Measurements from ENCODE around the gene PRC1. TPM values are rescaled to one million over a fixed set of nuclear protein-coding genes. Genes with fewer than 3 reads are reported as not detected.
"Not testable (repeated sequence)": the region's sequence is repeated elsewhere in the genome, so short reads cannot be mapped to it uniquely, and the experiment has no call there.

PRC1 gene
- polyA plus RNA-seq, 3 donors: 60.8 to 92.6 (median 92.0) TPM

DNA sequence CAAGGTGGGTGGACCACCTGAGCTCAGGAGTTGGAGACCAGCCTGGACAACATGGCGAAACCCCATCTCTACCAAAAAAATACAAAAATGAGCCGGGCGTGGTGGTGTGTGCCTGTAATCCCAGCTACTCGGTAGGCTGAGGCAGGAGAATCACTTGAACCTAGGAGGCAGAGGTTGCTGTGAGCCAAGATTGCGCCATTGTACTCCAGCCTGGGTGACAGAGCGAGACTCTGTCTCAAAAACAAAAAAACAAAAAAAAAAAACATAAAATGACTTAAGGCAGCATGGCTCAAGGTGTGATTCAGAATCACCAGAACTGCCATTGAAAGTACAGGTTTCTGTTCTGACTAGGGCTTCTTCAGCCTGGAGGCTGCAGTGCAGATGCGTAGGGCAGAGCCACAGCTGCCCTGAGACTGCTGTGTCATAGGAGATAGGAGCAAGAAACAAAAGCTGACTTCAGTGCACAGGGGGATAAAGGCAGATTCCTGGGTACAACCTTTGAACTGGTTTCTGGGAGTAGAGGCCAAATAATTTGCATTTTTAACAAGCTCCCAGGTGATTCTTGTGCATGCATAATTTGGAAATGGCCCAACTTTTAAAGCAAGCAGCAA is 71.5 kb downstream of the PRC1 start:
- DNase-seq (ENCODE audit: extremely low read depth in 1 of 11, low read depth in 9 of 11, low spot score in 4 of 11): not testable (repeated sequence)

DNA sequence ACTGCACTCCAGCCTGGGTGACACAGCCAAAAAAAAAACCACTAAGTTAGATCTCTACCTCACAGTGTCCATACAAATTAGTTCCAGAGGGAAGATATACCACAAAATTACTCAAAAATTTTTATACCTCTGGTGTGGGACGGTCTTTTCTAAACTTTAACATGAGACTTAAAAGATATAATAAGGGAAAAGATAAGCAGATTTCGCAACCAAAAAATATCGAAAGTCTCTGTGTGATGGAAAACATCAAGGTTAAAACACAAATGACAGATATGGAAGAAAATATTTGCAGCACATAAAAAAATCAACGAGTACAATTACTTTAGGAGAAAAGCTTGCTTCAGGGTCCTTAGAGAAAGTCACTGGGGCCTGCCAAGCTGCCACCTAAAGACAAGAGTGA is 72.4 kb downstream of the PRC1 start:
- DNase-seq (ENCODE audit: extremely low read depth in 1 of 11, low read depth in 9 of 11, low spot score in 4 of 11): no peak

DNA sequence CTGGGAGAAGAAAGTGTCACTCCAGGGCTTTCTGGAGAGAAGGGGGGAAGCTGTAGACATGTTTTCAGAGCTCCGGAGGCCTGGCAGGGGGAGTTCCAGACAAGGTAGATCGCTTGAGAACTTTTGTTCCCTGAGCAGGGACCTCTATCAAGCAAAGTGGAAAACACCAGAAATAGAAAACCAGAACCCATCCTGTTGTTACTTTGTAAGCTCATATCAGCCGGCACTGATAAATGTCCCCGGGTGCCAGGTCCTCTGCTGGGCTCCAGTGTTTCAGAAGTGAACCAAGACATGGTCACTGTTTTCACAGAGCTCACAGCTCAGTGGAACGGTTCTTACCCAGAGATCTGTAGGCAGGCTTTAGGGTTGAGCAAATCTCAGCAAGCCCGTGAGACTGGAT is 75.5 kb downstream of the PRC1 start:
- no peak for DNase-seq (ENCODE audit: extremely low read depth in 1 of 11, low read depth in 9 of 11, low spot score in 4 of 11)

DNA sequence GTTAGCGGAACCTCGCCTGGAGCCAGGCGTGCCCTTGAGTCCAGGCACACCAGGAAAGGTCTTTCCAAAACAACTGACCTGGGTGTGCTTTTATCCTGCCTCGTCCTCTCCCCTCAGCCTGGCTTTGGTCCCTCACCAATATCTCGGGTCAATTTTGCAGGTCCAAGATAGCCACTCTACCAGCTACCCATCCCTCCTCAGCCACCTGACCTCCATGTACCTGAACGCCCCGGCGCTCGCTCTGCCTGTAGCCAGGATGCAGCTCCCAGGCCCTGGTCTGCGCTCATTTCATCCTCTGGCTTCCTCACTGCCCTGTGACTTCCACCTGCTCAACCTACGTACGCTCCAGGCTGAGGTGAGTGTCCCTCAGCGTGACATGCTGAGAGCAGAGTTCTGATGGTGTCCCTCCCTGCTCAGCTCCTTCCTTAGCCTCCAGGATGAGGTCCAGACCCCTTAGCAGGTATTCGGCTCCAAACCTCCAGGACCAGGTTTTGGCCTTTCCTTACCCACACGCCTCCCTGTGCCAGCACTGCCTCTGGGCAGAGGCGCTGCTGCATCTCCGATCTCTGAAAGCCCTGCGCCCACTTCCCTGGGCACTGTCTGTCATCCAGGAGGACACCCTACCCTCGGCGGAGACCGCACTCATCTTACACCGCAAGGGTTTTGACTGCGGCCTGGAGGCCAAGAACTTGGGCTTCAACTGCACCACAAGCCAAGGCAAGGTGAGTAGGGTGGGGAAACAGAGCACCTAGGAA is 76.1 kb downstream of the PRC1 start:
- no peak for DNase-seq (ENCODE audit: extremely low read depth in 1 of 11, low read depth in 9 of 11, low spot score in 4 of 11)

DNA sequence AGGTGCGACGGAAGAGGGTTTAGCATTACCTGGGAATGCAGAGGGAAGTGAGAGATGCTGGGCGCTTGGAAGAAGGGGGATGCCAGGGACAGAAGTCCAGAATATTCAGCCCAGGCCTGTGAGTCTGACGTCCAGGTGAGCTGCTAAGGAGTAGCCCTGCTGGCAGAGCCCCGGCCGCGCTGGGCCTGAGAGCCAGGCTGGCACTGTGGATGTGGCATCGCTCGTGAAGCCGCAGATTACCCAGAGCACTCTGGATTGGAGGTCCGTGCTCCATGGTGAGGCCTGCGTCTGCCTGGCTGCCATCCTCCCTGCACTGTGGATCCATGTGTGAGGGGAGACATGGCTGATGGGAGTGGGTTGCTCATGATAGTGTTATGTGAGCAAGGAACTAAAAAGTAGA is 76.8 kb downstream of the PRC1 start:
- no peak for DNase-seq (ENCODE audit: extremely low read depth in 1 of 11, low read depth in 9 of 11, low spot score in 4 of 11)

DNA sequence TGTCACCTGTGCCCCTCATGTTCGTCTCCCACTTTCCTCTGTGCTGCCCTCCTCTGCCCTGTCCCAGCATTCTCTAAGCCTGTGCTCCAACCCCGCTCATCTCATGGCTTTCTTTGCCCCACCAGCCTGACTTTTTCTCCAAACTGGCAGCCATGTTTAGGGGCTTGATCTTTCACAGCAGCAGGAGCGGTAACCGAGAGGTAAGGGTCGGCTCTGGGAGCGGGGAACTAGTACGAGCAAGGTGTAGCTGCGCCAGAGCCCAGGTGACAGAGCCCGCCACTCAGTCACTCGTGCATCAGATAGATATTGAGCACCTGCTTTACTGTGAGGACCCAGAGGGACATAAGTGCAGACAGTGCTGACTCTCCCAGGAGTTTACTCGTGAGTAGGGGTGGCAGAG is 77.9 kb downstream of the PRC1 start:
- DNase-seq (ENCODE audit: extremely low read depth in 1 of 11, low read depth in 9 of 11, low spot score in 4 of 11): no peak

Other genes with a start within 250 kb of the PRC1 start
- 10 to 100 TPM; 35.5 to 51.2 (median 51.0) TPM for gene FURIN, start 125.9 kb downstream of the PRC1 start, polyA plus RNA-seq (ENCODE audit: insufficient read length in 3 of 3)
- 10 to 100 TPM; 11.3 to 20.4 (median 18.9) TPM for gene FES, start 110.0 kb downstream of the PRC1 start, polyA plus RNA-seq (ENCODE audit: insufficient read length in 3 of 3)
- 10 to 100 TPM; 43.5 to 57.4 (median 51.8) TPM for gene MAN2A2, start 91.2 kb downstream of the PRC1 start, polyA plus RNA-seq (ENCODE audit: insufficient read length in 3 of 3)
- 10 to 100 TPM; 15.6 to 21.0 (median 19.7) TPM for gene HDDC3, start 62.0 kb downstream of the PRC1 start, polyA plus RNA-seq (ENCODE audit: insufficient read length in 3 of 3)
- gene UNC45A, start 59.2 kb downstream of the PRC1 start, polyA plus RNA-seq (ENCODE audit: insufficient read length in 3 of 3): 10 to 100 TPM; 61.1 to 75.0 (median 71.4) TPM
- gene RCCD1, start 39.7 kb downstream of the PRC1 start, polyA plus RNA-seq (ENCODE audit: insufficient read length in 3 of 3): 10 to 100 TPM; 13.8 to 18.9 (median 16.5) TPM
- gene VPS33B, start 28.1 kb upstream of the PRC1 start, polyA plus RNA-seq (ENCODE audit: insufficient read length in 3 of 3): 10 to 100 TPM; 17.9 to 21.7 (median 18.0) TPM
- gene SV2B, start 105.7 kb upstream of the PRC1 start, polyA plus RNA-seq (ENCODE audit: insufficient read length in 3 of 3): 1 to 10 TPM in 1 of 3 donors, under 1 TPM in 2; 0.50 to 1.8 (median 0.88) TPM